ENCODE measurements around the gene PBX3. TPM values are rescaled to one million over a fixed set of nuclear protein-coding genes. Genes with fewer than 3 reads are reported as not detected.

PBX3 gene
- total RNA-seq, 4 donors from 2014 or later: 25.7 to 71.5 (median 45.1) TPM

DNA sequence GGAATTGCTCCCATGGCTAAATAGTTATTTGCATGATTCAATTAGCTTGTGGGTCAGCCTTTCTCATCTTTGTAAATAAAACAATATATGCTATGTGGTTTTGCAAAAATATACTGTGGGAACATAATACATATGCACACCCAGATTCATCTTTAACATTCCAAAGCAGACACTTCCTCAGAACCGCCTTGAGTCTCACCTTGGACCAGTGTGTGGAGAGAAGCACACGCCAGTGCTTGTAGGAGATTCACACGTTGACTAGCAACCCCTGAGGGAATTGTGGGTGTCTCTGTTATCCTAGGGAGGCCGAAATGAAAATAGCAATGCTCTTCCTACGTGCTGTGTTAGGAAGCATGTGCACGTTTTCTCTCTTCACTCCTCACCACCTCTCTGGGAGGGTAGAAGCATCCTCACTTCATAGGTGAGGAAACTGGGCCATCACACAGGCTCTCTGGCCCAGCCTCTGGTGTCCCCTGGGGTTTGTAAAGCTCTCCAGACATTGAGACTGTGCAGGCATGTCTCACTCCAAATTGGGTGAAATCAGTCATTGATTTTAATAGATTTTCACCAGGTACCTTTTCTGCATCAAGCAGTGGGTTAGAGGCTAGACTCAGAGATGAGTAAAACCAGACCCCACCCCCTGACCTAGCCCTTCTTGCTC lies 221.7 kb downstream of the PBX3 start:
- H3K4me1 ChIP-seq: no peaks in the 10 kb centered on the region
- TF ChIP-seq POLR2A (IDR thresholded peaks at IDR 0.05) (no peak), POLR2AphosphoS5 (IDR thresholded peaks at IDR 0.05) (no peak)
- no peak overlapping the region for H3K27ac ChIP-seq
- H3K4me3 ChIP-seq: no peak overlapping the region
- peaks cover 11% of the 10 kb centered on the region for H3K36me3 ChIP-seq
- whole genome bisulfite sequencing: 62% methylated on average over 6 of the region's 6 CpGs
- no peaks in the 10 kb centered on the region for H3K27me3 ChIP-seq
- no peaks in the 10 kb centered on the region for H3K9me3 ChIP-seq
- DNase-seq (ENCODE audit: low spot score in 2 of 2): no peak

DNA sequence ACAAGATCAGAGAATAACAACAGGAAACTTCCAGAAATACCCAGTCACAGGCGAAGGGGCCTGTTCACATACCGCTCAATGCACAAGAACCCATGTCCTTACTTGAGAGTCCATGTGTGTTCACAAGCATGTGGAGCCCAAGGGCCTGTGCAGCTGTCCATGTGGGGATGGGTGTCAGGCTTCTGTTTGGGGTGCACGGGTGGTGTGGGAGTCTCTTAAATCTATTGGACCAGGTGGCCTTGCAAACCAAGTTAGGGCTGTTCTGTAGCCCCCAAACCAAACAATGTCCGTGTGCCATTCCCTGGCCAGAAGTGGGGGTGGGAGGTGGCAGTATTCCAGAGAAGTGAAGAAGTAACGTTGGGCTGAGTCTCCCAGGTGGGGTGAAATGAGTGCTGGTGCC lies 222.3 kb downstream of the PBX3 start:
- H3K27me3 ChIP-seq: no peaks in the 10 kb centered on the region
- WGBS: 86% methylated on average over 5 of the region's 5 CpGs
- H3K36me3 ChIP-seq: peaks cover 11% of the 10 kb centered on the region
- H3K27ac ChIP-seq: no peak overlapping the region
- no peaks in the 10 kb centered on the region for H3K4me1 ChIP-seq
- H3K9me3 ChIP-seq: no peaks in the 10 kb centered on the region
- no peak for TF ChIP-seq POLR2A (IDR thresholded peaks at IDR 0.05)
- TF ChIP-seq, protein P1, sequence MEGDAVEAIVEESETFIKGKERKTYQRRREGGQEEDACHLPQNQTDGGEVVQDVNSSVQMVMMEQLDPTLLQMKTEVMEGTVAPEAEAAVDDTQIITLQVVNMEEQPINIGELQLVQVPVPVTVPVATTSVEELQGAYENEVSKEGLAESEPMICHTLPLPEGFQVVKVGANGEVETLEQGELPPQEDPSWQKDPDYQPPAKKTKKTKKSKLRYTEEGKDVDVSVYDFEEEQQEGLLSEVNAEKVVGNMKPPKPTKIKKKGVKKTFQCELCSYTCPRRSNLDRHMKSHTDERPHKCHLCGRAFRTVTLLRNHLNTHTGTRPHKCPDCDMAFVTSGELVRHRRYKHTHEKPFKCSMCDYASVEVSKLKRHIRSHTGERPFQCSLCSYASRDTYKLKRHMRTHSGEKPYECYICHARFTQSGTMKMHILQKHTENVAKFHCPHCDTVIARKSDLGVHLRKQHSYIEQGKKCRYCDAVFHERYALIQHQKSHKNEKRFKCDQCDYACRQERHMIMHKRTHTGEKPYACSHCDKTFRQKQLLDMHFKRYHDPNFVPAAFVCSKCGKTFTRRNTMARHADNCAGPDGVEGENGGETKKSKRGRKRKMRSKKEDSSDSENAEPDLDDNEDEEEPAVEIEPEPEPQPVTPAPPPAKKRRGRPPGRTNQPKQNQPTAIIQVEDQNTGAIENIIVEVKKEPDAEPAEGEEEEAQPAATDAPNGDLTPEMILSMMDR (IDR thresholded peaks at IDR 0.05): no peak
- TF ChIP-seq EP300 (IDR thresholded peaks at IDR 0.05): no peak
- TF ChIP-seq POLR2AphosphoS5 (IDR thresholded peaks at IDR 0.05): no peak
- no peak overlapping the region for H3K4me3 ChIP-seq
- DNase-seq (ENCODE audit: low spot score in 2 of 2): no peak

DNA sequence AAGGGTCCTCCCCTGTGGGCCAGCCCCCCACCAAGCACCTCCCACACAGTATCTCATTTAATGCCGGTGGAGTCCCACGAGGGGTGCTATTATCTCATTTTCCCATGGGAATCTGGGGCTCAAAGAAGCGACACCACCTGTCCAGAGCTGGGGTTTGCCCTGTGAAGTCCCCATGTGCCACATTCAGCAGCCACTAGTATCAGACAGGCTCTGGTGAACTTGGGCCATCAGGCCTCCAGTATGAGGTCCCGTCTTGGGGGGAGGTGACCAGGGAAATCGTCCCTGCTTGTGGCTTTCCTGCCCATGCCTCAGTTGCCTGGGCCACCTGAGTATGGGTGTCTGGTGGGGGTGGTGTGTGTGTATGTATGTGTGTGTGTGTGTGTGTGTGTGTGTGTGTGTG lies 222.7 kb downstream of the PBX3 start:
- no peak for DNase-seq (ENCODE audit: low spot score in 2 of 2)
- WGBS: 81% methylated on average over 5 of the region's 5 CpGs
- Histone ChIP-seq H3K4me3 (no peak overlapping the region), H3K9me3 (no peaks in the 10 kb centered on the region), H3K4me1 (no peaks in the 10 kb centered on the region), H3K36me3 (peaks cover 9% of the 10 kb centered on the region), H3K27ac (no peak overlapping the region), H3K27me3 (no peaks in the 10 kb centered on the region)
- no peak for TF ChIP-seq POLR2A (IDR thresholded peaks at IDR 0.05)
- no peak for TF ChIP-seq EP300 (IDR thresholded peaks at IDR 0.05)
- no peak for TF ChIP-seq POLR2AphosphoS5 (IDR thresholded peaks at IDR 0.05)
- TF ChIP-seq, protein P1 (IDR thresholded peaks at IDR 0.05): no peak

DNA sequence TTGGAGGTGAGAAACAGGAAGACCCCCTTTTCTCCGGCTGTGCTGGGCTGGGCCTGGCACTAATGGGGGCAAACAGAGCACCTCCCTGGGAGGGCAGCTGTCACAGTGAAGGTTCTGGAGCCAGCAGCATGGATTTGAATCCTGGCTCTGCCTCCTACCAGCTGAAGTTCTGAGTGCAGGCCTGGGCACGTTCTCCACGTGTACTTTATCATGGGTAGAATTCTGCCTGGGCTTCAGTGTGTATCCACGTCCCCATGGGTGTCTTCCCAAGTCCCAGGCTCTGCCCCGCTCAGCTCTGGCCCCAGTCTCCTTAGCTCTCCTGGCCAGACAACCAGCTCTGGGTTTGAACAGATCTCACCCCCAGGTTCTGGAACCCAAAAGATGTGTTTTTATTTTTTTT lies 223.2 kb downstream of the PBX3 start:
- Histone ChIP-seq H3K4me3 (no peak overlapping the region), H3K36me3 (peaks cover 6% of the 10 kb centered on the region), H3K4me1 (no peaks in the 10 kb centered on the region), H3K27ac (no peak overlapping the region), H3K9me3 (no peaks in the 10 kb centered on the region), H3K27me3 (no peaks in the 10 kb centered on the region)
- TF ChIP-seq EP300 (IDR thresholded peaks at IDR 0.05) (no peak), POLR2AphosphoS5 (IDR thresholded peaks at IDR 0.05) (no peak), POLR2A (IDR thresholded peaks at IDR 0.05) (no peak)
- TF ChIP-seq, protein P1 (IDR thresholded peaks at IDR 0.05): no peak
- 14% methylated on average over 4 of the region's 5 CpGs for WGBS
- no peak for DNase-seq (ENCODE audit: low spot score in 2 of 2)

DNA sequence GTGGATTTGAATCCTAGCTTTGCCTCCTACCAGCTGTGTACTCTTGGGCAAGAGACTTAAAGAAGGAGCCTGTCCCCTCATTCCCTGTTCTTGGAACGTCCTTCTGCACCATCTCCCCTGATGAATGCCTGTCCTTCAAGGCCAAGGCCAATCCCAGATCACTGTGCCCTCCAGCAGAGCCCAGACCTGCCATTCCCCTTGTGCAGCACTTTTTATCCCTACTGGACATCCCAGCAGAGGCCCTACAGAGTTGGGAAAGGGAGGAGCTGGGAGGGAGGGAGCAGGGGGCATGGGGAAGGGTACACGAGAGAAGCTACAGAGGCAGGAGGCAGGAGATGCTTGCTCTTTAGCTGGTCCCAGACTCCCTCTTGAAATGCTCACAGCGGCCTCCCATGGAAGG lies 223.9 kb downstream of the PBX3 start:
- Histone ChIP-seq H3K36me3 (peaks cover 6% of the 10 kb centered on the region), H3K9me3 (no peaks in the 10 kb centered on the region), H3K27ac (no peak overlapping the region), H3K27me3 (no peaks in the 10 kb centered on the region), H3K4me1 (no peaks in the 10 kb centered on the region), H3K4me3 (no peak overlapping the region)
- TF ChIP-seq POLR2A (IDR thresholded peaks at IDR 0.05) (no peak), POLR2AphosphoS5 (IDR thresholded peaks at IDR 0.05) (no peak), EP300 (IDR thresholded peaks at IDR 0.05) (no peak)
- TF ChIP-seq, protein P1 (IDR thresholded peaks at IDR 0.05): no peak
- 75% methylated on average over 3 of the region's 3 CpGs for WGBS
- no peak for DNase-seq (ENCODE audit: low spot score in 2 of 2)

Measured in suprapubic skin (tissue), 4 donors.